Colon (tissue), 2 donors: ENCODE results near the gene MIEF1.

Source experiments
- FAIRE-seq: peaks from 2 replicates; lab custom pipeline; 2012; peaks lifted over from hg19 to GRCh38; lab: Jason Lieb, UNC
- donor health status: control.
- donor health status: control.

The MIEF1 gene

GRCh38 chr22:39558950-39559349 lies 56.9 kb downstream of the MIEF1 start:
- FAIRE-seq, result no peak

- FAIRE-seq, result no peak
These were observed 57.5 kb downstream of the MIEF1 start for GRCh38 chr22:39559456-39560105.

- FAIRE-seq, result no peak
These were observed 58.0 kb downstream of the MIEF1 start for GRCh38 chr22:39560127-39560526.

GRCh38 chr22:39562839-39563489 lies 60.9 kb downstream of the MIEF1 start:
- FAIRE-seq, result no peak

GRCh38 chr22:39563571-39564428 lies 61.7 kb downstream of the MIEF1 start:
- FAIRE-seq, result no peak

- no peak for FAIRE-seq
These were observed 63.4 kb downstream of the MIEF1 start for GRCh38 chr22:39565414-39565944.

- no peak for FAIRE-seq
These were observed 65.3 kb downstream of the MIEF1 start for GRCh38 chr22:39567135-39567946.
